Muscle layer of colon (tissue), 2 donors: ENCODE data around the gene RAB40C.

Experiments
- H3K27ac ChIP-seq: one replicate; pipeline ENCODE4 v1.7.0; 2013; ENCODE audit warnings: low read depth, mild to moderate bottlenecking, low read length, moderate library complexity
- H3K27me3 ChIP-seq, 2 donors: one replicate each; pipeline ENCODE4 v1.7.0; 2013; ENCODE audit warnings: low read length in 2 of 2, mild to moderate bottlenecking in 2 of 2; ENCODE audit not compliant: insufficient read depth in 2 of 2, control insufficient read depth in 1 of 2
- H3K36me3 ChIP-seq: one replicate; pipeline ENCODE4 v1.7.0; 2013; ENCODE audit warnings: mild to moderate bottlenecking, low read length; ENCODE audit not compliant: insufficient read depth
- H3K4me1 ChIP-seq: one replicate; pipeline ENCODE4 v1.7.0; 2013; ENCODE audit warnings: mild to moderate bottlenecking, low read length; ENCODE audit not compliant: insufficient read depth
- H3K4me3 ChIP-seq, 2 donors: one replicate each; pipeline ENCODE4 v1.7.0; 2013; ENCODE audit warnings: low read length in 2 of 2, low read depth in 1 of 2, mild to moderate bottlenecking in 1 of 2, moderate library complexity in 1 of 2
- H3K9ac ChIP-seq: one replicate; pipeline ENCODE4 v1.7.0; 2013; ENCODE audit warnings: low read length
- H3K9me3 ChIP-seq: one replicate; pipeline ENCODE4 v1.7.0; 2013; ENCODE audit warnings: mild to moderate bottlenecking, low read length
- donor health status: abdominal sarcoma.
- donor health status: Adenocarcinoma of cecum.

The RAB40C gene

GRCh38 chr16:578870-579405 lies 10.9 kb upstream of the RAB40C start:
- no peak overlapping the region for H3K9ac ChIP-seq
- no peaks in the 10 kb centered on the region for H3K9me3 ChIP-seq
- no peaks in the 10 kb centered on the region for H3K4me1 ChIP-seq
- no peak overlapping the region for H3K4me3 ChIP-seq
- H3K27me3 ChIP-seq: no peaks in the 10 kb centered on the region
- H3K27ac ChIP-seq: no peak overlapping the region
- H3K36me3 ChIP-seq: no peaks in the 10 kb centered on the region

- no peaks in the 10 kb centered on the region for H3K9me3 ChIP-seq
- H3K36me3 ChIP-seq: no peaks in the 10 kb centered on the region
- no peaks in the 10 kb centered on the region for H3K4me1 ChIP-seq
- H3K27ac ChIP-seq: no peak overlapping the region
- no peak overlapping the region for H3K9ac ChIP-seq
- no peak overlapping the region for H3K4me3 ChIP-seq
- H3K27me3 ChIP-seq: peaks cover 0 to under 1% of the 10 kb centered on the region in 2 donors
Measured at GRCh38 chr16:580141-580945, 9.5 kb upstream of the RAB40C start.

DNA sequence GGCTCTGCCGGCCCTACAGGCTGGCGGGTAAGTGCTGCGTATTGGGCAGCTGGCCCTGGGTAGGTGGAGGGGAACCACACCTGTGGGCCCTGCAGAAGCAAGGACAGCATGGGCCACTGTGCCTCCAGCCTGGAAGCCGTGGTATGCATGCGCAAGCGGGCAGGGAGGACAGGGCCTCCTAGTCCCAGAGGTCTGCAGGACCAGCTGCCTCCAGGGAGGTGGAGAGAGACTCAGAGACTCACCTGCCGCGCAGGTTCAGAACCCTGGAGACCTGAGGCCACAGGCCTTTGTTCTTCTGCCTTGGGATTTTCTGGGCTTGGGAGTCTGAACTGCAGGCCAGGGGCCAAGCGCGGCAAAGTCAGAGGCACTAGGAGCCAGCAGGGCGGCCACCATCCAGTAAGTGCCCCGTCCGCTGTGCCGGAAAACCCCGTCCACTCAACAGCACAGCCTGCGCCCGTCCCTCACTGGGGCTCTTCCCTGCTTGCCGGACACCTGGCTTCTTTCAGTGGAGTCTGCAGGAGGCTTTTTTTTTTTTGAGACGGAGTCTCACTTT lies 8.8 kb upstream of the RAB40C start:
- no peaks in the 10 kb centered on the region for H3K9me3 ChIP-seq
- no peak overlapping the region for H3K27ac ChIP-seq
- no peak overlapping the region for H3K9ac ChIP-seq
- no peak overlapping the region for H3K4me3 ChIP-seq
- no peaks in the 10 kb centered on the region for H3K36me3 ChIP-seq
- H3K27me3 ChIP-seq: peaks cover 0 to 4% of the 10 kb centered on the region in 2 donors
- no peaks in the 10 kb centered on the region for H3K4me1 ChIP-seq

GRCh38 chr16:582218-582613 lies 7.7 kb upstream of the RAB40C start:
- Histone ChIP-seq H3K4me3 (no peak overlapping the region), H3K36me3 (no peaks in the 10 kb centered on the region), H3K9ac (no peak overlapping the region), H3K27ac (no peak overlapping the region), H3K9me3 (no peaks in the 10 kb centered on the region), H3K4me1 (peaks cover 4% of the 10 kb centered on the region), H3K27me3 (peaks cover 0 to 4% of the 10 kb centered on the region in 2 donors)

DNA sequence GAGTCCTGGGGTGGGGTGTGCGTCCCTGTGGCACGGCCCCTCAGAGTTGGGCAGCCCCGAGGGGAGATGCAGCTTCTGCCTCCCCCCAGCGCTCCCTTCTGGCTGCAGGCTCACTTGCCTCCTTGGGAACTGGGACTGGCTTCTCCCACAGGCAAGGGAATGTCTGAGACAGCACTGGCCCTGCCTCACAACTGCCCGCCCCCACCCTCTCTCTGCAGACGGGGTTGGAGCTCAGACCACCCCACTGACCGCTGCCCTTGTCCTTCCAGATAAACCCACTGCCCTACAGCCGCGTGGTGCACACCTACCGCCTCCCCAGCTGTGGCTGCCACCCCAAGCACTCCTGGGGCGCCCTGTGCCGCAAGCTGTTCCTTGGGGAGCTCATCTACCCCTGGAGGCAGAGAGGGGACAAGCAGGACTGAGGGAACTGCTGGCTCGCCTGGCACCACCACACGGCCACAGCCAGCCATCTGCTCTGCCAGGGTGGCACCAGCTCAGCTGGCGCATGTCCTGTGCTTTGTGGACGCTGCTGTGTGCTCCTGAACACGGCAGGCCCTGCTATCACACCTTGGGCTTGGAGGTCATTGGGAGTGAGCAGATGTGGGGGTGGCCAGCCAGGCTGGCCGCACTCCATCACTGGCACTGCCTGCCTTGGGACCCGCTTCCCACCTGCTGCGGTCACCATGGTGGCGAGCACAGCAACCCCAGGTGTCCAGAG lies 7.1 kb upstream of the RAB40C start:
- Histone ChIP-seq H3K9ac (no peak overlapping the region), H3K36me3 (no peaks in the 10 kb centered on the region), H3K4me3 (no peak overlapping the region), H3K27me3 (peaks cover 0 to 4% of the 10 kb centered on the region in 2 donors), H3K27ac (no peak overlapping the region), H3K4me1 (peaks cover 9% of the 10 kb centered on the region), H3K9me3 (no peaks in the 10 kb centered on the region)

DNA sequence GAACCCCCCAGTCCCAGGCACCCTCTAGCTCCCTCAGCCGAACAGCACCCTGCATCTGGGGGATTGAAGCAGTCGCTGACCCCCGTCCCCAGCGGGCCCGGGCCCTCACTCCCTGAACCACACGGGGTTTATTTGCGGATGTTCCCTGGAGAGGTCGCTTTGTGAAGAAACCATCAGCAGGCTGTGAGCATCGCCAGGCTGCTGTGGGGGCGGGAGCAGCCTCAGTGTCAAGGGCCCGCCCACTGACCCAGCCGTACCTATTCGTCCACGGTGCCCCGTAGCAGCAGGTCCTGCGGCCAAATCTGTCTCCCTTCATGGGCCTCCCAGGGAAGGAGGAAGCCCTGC lies 6.4 kb upstream of the RAB40C start:
- peaks cover 0 to 4% of the 10 kb centered on the region in 2 donors for H3K27me3 ChIP-seq
- no peaks in the 10 kb centered on the region for H3K36me3 ChIP-seq
- H3K9me3 ChIP-seq: no peaks in the 10 kb centered on the region
- no peak overlapping the region for H3K9ac ChIP-seq
- H3K27ac ChIP-seq: no peak overlapping the region
- H3K4me3 ChIP-seq: no peak overlapping the region
- H3K4me1 ChIP-seq: peaks cover 16% of the 10 kb centered on the region

GRCh38 chr16:583815-584591 lies 5.9 kb upstream of the RAB40C start:
- H3K4me3 ChIP-seq: no peak overlapping the region
- peaks cover 17% of the 10 kb centered on the region for H3K4me1 ChIP-seq
- H3K9me3 ChIP-seq: no peaks in the 10 kb centered on the region
- H3K9ac ChIP-seq: no peak overlapping the region
- no peak overlapping the region for H3K27ac ChIP-seq
- H3K36me3 ChIP-seq: no peaks in the 10 kb centered on the region
- peaks cover 0 to 4% of the 10 kb centered on the region in 2 donors for H3K27me3 ChIP-seq

DNA sequence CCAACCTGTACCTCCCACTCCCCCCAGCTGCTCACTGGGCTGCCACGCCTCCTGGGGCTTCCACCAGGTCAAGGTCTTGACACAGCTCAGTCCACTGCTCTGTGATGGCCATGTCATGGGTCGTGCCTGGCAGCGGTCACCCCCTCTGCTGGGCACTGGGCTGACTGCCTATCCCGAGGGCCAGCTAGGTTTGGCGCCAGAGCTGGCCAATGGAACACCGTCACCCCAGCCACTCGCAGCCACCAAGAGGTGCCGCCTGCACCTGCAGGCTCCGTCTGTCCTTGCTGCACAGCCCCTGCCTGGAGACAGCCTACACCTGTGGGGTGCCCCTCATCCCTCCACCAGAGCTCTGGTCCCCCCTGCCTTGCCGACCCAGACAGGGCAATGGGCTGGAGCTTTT lies 4.5 kb upstream of the RAB40C start:
- H3K36me3 ChIP-seq: no peaks in the 10 kb centered on the region
- no peak overlapping the region for H3K9ac ChIP-seq
- H3K27ac ChIP-seq: no peak overlapping the region
- H3K4me1 ChIP-seq: peaks cover 17% of the 10 kb centered on the region
- H3K4me3 ChIP-seq: no peak overlapping the region
- peaks cover 0 to 4% of the 10 kb centered on the region in 2 donors for H3K27me3 ChIP-seq
- H3K9me3 ChIP-seq: no peaks in the 10 kb centered on the region

- H3K9ac ChIP-seq: no peak overlapping the region
- no peak overlapping the region for H3K4me3 ChIP-seq
- H3K4me1 ChIP-seq: peaks cover 24% of the 10 kb centered on the region
- peaks cover 0 to 4% of the 10 kb centered on the region in 2 donors for H3K27me3 ChIP-seq
- no peaks in the 10 kb centered on the region for H3K9me3 ChIP-seq
- H3K36me3 ChIP-seq: no peaks in the 10 kb centered on the region
- no peak overlapping the region for H3K27ac ChIP-seq
Measured at GRCh38 chr16:586047-586644, 3.7 kb upstream of the RAB40C start.

GRCh38 chr16:586645-587590 lies 2.9 kb upstream of the RAB40C start:
- H3K4me1 ChIP-seq: peaks cover 27% of the 10 kb centered on the region
- no peak overlapping the region for H3K27ac ChIP-seq
- H3K36me3 ChIP-seq: no peaks in the 10 kb centered on the region
- H3K27me3 ChIP-seq: peaks cover 0 to 4% of the 10 kb centered on the region in 2 donors
- H3K4me3 ChIP-seq: no peak overlapping the region
- no peak overlapping the region for H3K9ac ChIP-seq
- H3K9me3 ChIP-seq: no peaks in the 10 kb centered on the region
